C4-2B (cell line): Measurements from ENCODE around the gene UBE2J2.
A peak's percentile ranks its signal among the peaks of the same experiment; 100 is the strongest.

Source experiments
- H3K27ac ChIP-seq: fragments of 450-650 bp; 2 replicates; pipeline ENCODE4 v1.5.1; 2017
- ZFX ChIP-seq: fragments of 450-650 bp; IDR thresholded peaks from 2 replicates; pipeline ENCODE4 v1.6.1; 2017
- TF ChIP-seq, protein P1 (sequence below): fragments of 450-650 bp; conservative IDR thresholded peaks from 2 replicates; pipeline ENCODE4 v1.5.1; 2017; ENCODE audit warnings: mild to moderate bottlenecking

The UBE2J2 gene

DNA sequence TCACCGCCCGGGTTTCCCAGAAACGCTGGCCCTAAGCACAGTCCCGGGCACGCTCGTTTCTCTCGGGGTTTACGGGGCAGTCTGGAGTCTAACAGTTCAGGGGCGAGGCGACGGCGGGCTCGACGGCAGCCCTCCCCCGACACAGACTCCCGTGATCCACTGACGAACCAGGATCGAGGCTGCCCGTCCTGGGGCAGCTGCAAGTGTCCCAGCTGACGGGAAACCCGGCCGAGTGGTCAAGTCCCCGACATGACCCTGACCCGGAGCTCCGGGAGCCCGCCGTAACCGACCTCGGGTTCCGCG is 494 bp downstream of the UBE2J2 start:
- TF ChIP-seq, protein P1, sequence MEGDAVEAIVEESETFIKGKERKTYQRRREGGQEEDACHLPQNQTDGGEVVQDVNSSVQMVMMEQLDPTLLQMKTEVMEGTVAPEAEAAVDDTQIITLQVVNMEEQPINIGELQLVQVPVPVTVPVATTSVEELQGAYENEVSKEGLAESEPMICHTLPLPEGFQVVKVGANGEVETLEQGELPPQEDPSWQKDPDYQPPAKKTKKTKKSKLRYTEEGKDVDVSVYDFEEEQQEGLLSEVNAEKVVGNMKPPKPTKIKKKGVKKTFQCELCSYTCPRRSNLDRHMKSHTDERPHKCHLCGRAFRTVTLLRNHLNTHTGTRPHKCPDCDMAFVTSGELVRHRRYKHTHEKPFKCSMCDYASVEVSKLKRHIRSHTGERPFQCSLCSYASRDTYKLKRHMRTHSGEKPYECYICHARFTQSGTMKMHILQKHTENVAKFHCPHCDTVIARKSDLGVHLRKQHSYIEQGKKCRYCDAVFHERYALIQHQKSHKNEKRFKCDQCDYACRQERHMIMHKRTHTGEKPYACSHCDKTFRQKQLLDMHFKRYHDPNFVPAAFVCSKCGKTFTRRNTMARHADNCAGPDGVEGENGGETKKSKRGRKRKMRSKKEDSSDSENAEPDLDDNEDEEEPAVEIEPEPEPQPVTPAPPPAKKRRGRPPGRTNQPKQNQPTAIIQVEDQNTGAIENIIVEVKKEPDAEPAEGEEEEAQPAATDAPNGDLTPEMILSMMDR: no peak
- TF ChIP-seq ZFX: no peak
- H3K27ac ChIP-seq: peak overlapping the region; percentile 95

DNA sequence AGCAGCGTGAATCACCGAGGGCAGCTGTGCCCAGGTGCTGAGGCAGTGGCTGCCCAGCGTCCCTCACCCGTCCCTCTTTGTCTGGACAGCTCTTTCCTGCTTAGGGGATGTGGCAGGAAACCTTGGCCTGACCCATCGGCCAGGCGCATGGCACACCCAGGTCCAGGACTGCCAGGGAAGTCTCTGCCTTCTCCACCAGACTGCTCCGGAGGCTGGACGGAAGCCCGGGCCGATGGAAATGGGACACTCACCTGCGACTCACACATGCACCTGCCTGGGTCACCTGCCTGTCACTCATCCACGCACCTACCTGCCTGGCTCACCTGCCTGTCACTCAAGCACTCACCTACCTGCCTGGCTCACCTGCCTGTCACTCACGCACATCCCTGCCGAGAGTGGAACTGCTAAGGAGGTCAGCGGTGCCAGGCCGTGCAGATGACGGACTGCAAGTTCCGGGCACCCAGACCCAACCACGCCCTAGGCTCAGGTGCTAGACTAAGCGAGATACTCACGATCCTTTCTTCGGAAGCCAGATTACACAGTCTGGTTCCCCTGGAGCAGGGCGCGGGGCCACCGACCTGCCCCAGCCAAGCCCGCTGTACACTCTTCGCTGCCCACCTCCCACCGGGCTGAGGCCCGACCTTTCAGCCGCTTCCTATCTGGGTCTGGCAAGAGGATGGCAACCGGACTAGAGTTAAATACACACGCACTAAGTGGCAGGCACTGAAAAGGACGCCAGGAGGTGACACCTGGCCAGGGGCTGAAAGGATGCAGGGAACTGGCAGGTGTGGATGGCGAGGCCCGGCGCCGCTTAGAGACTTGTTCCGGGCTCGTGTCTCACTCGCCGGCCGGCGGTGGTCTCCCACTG is 1.1 kb downstream of the UBE2J2 start:
- TF ChIP-seq, protein P1: no peak
- no peak for TF ChIP-seq ZFX
- peak overlapping the region; percentile 95 for H3K27ac ChIP-seq

DNA sequence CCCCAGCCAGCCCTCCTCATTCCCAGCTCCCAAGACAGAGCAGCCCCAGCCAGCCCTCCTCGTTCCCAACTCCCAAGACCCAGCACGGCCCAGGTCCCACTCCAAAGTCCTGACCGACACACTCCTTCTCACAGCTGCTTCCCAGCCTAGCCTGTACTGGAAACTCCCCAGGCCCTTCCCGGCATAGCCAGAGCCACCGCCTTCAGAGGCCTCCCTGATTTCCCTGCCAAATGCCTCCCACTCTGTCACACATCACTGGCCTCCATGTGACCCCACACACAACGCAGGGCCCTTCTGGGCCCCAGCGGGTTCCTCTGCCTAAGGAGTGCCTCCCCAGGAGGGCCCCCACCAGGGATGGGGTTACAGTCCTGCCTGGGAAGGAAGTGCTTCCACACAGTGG is 2.8 kb downstream of the UBE2J2 start:
- TF ChIP-seq, protein P1: no peak
- TF ChIP-seq ZFX: no peak
- H3K27ac ChIP-seq: no peak overlapping the region

DNA sequence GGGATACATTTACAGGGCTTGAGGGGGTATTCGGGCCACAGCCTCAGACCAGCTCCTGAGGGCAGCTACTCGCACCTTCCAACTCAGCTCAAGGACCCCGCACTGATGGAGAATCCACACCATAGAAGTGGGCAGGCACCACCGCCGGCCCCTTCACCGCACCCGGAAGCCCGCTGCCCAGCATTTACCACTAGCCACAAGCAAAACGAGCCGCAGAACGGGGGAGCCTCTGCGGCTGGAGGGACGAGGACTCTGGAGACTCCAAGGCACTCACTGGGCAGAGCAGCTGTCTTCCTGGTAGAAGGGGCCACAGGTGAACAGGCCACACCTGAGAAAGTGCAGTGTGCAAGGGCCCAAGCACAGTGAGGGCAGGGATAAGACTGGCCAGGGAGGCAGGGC is 5.4 kb downstream of the UBE2J2 start:
- no peak for TF ChIP-seq ZFX
- TF ChIP-seq, protein P1: no peak
- no peak overlapping the region for H3K27ac ChIP-seq

DNA sequence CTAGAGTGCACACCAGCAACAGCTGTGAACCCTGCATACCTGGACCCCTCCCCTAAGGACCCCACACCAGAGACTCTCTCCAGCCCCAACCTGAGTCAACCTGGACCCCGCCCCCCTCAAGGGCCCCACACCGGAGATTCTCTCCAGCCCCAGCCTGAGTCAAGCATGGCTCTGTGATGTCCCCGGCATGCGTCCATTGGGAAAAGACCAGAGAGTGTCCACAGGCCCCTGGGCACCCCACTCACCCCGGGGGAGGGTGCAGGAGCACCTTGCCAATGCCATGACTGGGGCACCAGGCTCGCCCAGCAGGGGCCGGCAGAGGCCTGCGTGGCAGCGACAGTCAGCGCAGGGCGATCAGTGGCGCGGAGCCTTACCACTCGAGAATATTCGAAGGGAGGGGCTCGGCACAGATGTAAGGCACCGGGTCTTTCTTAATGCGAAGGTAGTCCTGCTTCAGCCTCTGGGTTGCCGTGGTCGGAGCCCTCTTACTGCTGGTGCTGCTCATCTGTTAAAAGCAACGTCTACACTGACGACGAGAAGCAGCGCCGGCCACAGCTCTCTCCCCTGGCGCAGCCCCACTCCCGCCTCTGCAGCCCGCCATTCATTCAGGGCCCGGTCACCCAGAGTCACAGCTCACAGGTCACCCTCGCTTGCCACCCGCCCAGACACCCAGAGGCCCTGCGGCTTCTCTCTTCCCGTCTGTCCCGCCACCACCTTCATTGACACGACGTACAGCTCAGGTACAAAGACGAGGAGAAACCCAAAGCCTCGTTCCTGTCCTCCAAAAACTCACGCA is 6.0 kb downstream of the UBE2J2 start:
- TF ChIP-seq ZFX: no peak
- TF ChIP-seq, protein P1: no peak
- no peak overlapping the region for H3K27ac ChIP-seq

DNA sequence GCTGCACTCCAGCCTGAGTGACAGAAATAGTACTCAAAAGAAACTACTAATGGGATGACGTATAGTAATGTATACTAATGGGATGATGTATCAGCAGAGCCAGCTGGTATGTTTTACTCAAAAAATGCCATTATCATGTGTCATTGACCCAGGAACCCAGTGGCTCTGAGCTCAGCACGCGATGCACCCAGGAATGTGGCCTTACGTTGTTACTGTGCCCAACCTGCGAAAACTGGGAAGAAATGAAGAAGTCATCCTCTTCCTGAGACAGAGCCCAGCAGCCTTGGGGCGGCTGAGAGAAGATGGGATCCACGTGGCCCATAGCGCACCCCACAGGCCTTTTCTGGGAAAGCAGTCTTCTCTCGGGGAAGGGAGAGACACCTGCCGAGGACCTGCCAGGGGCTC is 8.8 kb downstream of the UBE2J2 start:
- H3K27ac ChIP-seq: no peak overlapping the region
- TF ChIP-seq ZFX: no peak
- TF ChIP-seq, protein P1: no peak

DNA sequence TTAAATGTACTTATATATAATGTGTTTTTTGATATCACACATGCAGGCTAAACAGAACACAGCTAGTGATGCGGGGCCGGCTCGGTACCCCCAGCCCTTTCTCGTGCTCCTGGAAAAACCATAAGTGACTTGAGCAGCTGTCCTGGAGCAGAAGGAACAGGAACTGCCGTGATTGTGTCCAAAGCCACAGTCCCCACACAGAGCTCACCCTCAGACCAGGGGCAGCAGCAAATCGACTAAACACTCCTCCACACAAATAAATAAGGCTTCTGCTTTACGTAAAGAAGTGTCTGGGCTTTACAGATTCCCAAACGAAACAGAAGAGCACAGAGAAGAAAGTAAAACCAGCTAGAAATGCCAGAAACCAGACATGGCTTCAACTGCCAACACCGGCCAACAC is 9.6 kb downstream of the UBE2J2 start:
- no peak overlapping the region for H3K27ac ChIP-seq

More for the DNA sequence above, 9.6 kb downstream of the UBE2J2 start:
- TF ChIP-seq ZFX: no peak
- TF ChIP-seq, protein P1: no peak
